ENCODE results near the gene GOT1.

GRCh38 chr10:99347672-99348071, 82.8 kb downstream of the GOT1 start:
- TF ChIP-seq FOXP2 (optimal IDR thresholded peaks at IDR 0.05; ENCODE audit: control extremely low read depth, extremely low read length, insufficient read depth), result no peak
- TF ChIP-seq POLR2AphosphoS5 (IDR thresholded peaks at IDR 0.05; ENCODE audit: borderline replicate concordance, low read depth, low read length), result no peak
- no peak for TF ChIP-seq EZH2 (IDR thresholded peaks at IDR 0.05)

Data from SK-N-MC (cell line).